ENCODE results near the gene RFNG. TPM values are rescaled to one million over a fixed set of nuclear protein-coding genes. Genes with fewer than 3 reads are reported as not detected.
A peak's percentile ranks its signal among the peaks of the same experiment; 100 is the strongest.

Gene RFNG
- total and polyA plus RNA-seq, 2 of the 13 experiments (the other 11 are each of a cell fraction or from before 2014, with no cell fraction given) = 61.4 to 64.0 TPM

- TF ChIP-seq ZBTB40 (IDR thresholded peaks at IDR 0.05) (no peak), ZBTB40 (CRISPR knock-in tag; IDR thresholded peaks at IDR 0.05) (peak; percentile 85), JDP2 (CRISPR knock-in tag; IDR thresholded peaks at IDR 0.05; ENCODE audit: borderline replicate concordance) (peak; percentile 43; the same call in 1 of the 2 replicates), MYNN (CRISPR knock-in tag; IDR thresholded peaks at IDR 0.05; ENCODE audit: low read depth) (no peak), ZSCAN20 (CRISPR knock-in tag; IDR thresholded peaks at IDR 0.05; ENCODE audit: borderline replicate concordance) (0 out of 2 replicates have a peak, but pooled peaks have one; percentile 88), ZC3H13 (CRISPR knock-in tag; IDR thresholded peaks at IDR 0.05) (peak; percentile 81), ZNF256 (CRISPR knock-in tag; conservative IDR thresholded peaks at IDR 0.05) (0 out of 2 replicates have a peak, but pooled peaks have one; percentile 67), ZFP62 (CRISPR knock-in tag; IDR thresholded peaks at IDR 0.05) (no peak; the same call in 1 of the 2 replicates), ZBTB39 (CRISPR knock-in tag; IDR thresholded peaks at IDR 0.05) (peak; percentile 61), ZNF451 (CRISPR knock-in tag; IDR thresholded peaks at IDR 0.05) (no peak; the same call in 1 of the 2 replicates), ZSCAN31 (CRISPR knock-in tag; IDR thresholded peaks at IDR 0.05; ENCODE audit: low read depth) (peak; percentile 89), ZNF24 (IDR thresholded peaks at IDR 0.05) (peak; percentile 55; the same call in 1 of the 2 replicates), KLF9 (CRISPR knock-in tag; IDR thresholded peaks at IDR 0.05; ENCODE audit: low read depth) (peak; percentile 63; the same call in 1 of the 2 replicates), SIX4 (CRISPR knock-in tag; IDR thresholded peaks at IDR 0.05) (peak; percentile 72; the same call in 1 of the 2 replicates), HOXA5 (CRISPR knock-in tag; IDR thresholded peaks at IDR 0.05) (peak; percentile 93), EP300 (IDR thresholded peaks at IDR 0.05; ENCODE audit: low read depth in 2 of 2, low read length in 2 of 2) (peak; percentile 83 to 90; a peak in 3 of 4 replicates), EP300 (CRISPR knock-in tag; IDR thresholded peaks at IDR 0.05; ENCODE audit: borderline replicate concordance) (peak; percentile 93), ZNF567 (CRISPR knock-in tag; IDR thresholded peaks at IDR 0.05; ENCODE audit: borderline replicate concordance) (peak; percentile 91), ZNF713 (CRISPR knock-in tag; IDR thresholded peaks at IDR 0.05) (0 out of 2 replicates have a peak, but pooled peaks have one; percentile 90)
Measured at GRCh38 chr17:82000803-82001570, 50.6 kb downstream of the RFNG start (continued).
